ENCODE measurements around the gene LAMP1. TPM values are rescaled to one million over a fixed set of nuclear protein-coding genes. Genes with fewer than 3 reads are reported as not detected.
A peak's percentile ranks its signal among the peaks of the same experiment; 100 is the strongest.
"Not testable (repeated sequence)": the region's sequence is repeated elsewhere in the genome, so short reads cannot be mapped to it uniquely, and the experiment has no call there.

Gene LAMP1
- total RNA-seq, 1 donor from 2014 or later, result 174 TPM

DNA sequence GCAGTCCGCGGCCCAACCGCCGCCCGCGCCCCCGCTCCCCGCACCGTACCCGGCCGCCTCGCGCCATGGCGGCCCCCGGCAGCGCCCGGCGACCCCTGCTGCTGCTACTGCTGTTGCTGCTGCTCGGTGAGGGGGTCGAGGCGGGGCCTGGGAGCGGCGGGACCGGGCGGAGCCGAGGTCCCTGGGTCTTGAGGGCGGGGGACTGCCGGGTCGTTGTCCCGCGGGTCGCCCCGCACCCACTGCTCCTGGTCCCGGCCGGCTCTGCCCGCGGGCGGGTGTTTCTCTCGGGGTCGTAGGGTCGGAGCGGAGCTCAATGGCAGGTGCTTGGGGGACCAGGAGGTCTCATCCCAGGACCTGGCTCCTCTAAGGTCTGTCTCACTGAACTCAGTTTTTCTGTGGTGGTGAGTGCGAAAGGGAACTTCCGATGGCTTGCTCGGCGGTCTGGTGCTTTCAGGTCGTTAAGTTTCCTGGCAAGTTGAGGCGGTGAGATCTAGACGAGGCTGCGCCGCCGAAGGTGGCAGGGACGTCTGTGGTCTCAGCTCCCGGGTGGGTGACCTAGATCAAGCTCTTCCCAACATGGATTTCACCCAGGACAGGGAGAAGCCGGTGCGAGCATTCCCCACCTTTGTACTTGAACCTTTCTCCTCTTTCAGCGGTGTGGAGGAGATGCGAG lies 467 bp downstream of the LAMP1 start:
- DNase-seq (ENCODE audit: low read depth in 2 of 2), result peak in 1 of 2 donors; percentile 31

DNA sequence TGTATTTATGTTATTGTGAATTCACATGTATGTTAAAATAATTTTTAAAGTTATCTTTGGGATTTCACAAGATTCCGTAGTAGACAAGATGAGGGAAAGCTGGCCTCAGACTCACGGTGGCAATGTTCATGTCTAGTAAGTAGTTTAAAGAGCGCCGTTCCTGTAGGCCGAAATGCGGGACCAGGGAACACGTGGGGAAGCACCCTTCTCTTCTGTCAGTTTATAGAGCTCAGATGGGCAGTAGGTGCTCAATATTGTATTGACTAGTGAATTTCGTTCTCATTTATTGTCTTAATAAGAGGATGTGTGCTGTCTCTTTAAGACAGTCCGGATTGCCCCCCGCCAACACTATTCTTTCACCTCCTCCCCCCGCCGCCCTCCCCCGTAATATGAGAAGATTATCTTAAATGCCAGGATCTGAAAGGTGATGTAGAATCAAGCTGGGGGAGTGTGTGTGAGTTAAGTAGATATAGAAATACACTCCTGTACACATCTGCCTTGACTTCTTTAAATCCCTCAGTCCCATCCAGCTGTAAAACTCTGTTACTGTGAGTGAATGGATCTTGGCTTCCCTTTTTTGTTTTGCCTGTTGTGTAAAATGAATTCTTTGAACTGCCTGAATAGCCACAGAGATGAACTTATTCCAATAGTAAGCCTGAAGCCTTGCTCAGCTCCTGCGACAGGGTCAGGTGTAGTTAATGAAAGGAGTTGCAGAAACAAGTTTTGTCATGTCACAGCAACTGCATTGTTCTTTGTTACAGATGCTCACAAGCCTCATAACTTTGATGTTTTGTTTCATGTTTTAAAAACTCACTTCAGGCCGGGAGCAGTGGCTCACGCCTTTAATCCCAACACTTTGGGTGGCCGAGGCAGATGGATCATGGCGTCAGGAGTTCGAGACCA lies 1.3 kb downstream of the LAMP1 start:
- DNase-seq (ENCODE audit: low read depth in 2 of 2), result peak in 1 of 2 donors; percentile 34

DNA sequence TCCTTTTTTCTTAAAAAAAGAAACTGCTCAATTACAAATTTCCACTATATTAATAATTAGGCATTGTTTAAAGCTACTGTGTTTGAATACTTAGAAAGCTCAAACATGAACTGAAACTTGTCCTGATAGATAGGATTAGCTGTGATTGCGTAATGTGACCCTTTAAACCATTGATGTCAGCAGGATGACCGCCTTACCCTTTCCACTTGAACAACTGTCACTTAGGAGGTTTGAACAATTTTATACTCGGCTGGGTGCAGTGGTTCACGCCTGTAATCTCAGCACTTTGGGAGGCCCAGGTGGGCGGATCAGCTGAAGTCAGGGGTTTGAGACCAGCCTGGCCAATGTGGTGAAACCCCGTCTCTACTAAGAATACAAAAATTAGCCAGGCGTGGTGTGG lies 2.9 kb downstream of the LAMP1 start:
- DNase-seq (ENCODE audit: low read depth in 2 of 2), result no peak

DNA sequence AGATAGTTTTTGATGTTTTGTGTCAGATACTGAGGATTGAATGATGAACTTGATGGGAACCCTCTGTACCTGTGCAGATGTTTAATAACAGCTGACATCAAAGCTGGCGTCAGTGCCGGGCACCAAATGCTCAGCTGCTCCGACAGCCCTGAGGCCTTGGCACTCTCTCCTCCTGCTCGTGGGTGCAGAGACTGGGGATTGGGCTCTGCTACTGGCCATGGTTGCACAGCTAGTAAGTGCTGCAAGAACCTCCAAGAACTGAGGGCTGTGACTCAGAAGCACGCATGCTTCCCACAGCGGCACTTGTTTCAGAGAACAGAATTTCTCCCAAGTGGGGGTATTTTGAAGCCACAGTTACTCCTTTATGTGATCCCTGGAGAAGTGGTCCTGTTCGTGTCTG lies 5.9 kb downstream of the LAMP1 start:
- no peak for DNase-seq (ENCODE audit: low read depth in 2 of 2)

DNA sequence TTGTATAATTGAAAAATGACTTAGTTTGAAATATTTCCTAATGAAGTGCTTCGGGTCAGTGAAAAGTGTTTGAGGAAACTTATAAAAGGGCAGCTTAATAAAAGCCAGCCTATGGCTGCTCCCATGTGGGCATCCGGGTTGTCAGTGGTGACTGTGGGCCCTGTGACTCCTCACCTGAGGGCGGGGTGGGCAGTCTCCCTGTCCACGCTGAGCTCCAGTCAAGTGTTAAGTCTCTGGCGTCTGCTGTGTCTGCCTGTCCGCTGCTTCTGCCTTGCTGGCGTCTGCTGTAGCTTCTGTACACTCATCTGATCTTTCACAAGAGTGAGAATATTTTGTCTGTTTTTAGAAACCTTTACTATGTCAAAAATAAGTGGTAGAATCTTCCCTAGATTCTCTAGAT lies 7.1 kb downstream of the LAMP1 start:
- no peak for DNase-seq (ENCODE audit: low read depth in 2 of 2)

DNA sequence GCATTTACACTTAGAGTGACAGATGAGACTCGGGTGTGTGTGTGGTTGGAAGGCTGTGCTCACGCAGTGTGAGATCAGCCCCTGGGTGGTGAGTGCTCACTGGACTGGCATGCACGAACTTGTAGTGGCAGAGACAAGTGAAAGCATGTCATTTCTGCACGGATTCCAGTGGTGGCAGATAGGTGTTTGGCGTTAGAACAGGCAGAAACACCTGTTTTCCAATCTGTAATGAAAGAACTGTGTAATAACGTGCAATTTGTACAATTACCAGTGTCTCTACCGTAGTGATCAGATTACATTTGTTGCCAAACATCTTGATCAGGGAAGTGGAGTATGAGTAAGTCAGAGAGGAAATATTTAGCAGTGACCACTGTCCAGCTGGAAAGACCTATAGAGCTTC lies 8.2 kb downstream of the LAMP1 start:
- no peak for DNase-seq (ENCODE audit: low read depth in 2 of 2)

DNA sequence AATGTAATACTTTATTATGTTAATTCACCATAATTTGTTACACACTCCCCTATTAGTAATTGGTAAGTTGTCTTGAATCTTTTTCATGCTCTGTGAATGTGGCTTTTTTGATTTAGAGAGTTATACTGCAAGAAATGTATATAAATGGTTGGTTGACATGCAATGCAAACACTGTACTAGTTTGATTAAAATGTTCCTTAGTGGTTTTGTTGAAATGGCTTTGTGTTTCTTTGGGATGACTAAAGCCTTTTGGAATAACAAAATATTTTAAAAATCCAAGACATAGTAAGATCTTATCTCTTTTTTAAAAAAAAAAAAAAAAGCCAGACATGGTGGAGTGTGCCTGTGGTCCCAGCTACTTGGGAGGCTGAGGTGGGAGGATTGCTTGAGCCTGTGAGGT lies 10.5 kb downstream of the LAMP1 start:
- no peak for DNase-seq (ENCODE audit: low read depth in 2 of 2)

DNA sequence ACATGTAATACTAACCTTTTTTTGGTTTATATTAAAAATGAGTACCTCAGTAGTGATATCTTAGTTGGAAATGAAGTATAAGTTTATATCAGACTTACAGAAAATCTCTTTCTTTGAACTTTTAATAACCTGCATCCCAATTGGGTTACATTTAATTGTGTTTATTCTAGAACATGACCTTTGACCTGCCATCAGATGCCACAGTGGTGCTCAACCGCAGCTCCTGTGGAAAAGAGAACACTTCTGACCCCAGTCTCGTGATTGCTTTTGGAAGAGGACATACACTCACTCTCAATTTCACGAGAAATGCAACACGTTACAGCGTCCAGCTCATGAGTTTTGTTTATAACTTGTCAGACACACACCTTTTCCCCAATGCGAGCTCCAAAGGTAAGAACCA lies 12.4 kb downstream of the LAMP1 start:
- no peak for DNase-seq (ENCODE audit: low read depth in 2 of 2)

DNA sequence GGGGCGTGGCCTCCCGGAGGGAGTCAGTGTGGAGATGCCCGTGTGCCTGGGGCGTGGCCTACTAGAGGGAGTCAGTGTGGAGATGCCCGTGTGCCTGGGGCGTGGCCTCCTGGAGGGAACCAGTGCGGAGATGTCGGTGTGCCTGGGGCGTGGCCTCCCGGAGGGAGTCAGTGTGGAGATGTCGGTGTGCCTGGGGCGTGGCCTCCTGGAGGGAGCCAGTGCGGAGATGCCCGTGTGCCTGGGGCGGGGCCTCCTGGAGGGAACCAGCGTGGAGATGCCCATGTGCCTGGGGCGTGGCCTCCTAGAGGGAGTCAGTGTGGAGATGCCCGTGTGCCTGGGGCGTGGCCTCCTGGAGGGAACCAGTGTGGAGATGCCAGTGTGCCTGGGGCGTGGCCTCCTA lies 17.1 kb downstream of the LAMP1 start:
- DNase-seq (ENCODE audit: low read depth in 2 of 2), result not testable (repeated sequence)

DNA sequence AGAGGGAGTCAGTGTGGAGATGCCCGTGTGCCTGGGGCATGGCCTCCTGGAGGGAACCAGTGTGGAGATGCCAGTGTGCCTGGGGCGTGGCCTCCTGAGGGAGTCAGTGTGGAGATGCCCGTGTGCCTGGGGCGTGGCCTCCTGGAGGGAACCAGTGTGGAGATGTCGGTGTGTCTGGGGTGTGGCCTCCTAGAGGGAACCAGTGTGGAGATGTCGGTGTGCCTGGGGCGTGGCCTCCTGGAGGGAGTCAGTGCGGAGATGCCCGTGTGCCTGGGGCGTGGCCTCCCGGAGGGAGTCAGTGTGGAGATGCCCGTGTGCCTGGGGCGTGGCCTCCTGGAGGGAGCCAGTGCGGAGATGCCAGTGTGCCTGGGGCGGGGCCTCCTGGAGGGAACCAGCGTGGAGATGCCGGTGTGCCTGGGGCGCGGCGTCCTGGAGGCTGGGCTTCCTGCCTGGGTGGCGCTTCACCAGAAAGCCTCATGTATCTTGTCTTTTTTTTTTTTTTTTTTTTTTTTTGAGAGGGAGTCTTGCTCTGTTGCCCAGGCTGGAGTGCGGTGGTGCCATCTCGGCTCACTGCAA lies 17.9 kb downstream of the LAMP1 start:
- DNase-seq (ENCODE audit: low read depth in 2 of 2), result not testable (repeated sequence)

DNA sequence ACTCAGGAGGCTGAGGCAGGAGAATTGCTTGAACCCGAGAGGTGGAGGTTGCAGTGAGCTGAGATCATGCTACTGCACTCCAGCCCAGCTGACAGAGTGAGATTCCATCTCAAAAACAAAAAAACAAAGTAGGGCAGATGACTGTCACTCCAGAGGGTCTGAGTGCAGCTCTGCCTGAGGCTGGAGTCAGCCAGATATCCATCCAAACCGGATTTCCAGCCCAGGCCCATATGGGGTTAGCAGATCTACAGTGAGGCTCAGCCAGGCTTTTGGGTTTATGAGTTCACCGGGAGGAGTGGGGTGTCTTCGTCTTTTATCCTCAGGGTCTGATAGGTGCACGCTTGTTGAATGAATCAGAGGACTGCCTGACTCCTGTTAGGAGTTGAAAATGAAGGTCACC lies 19.0 kb downstream of the LAMP1 start:
- no peak for DNase-seq (ENCODE audit: low read depth in 2 of 2)

DNA sequence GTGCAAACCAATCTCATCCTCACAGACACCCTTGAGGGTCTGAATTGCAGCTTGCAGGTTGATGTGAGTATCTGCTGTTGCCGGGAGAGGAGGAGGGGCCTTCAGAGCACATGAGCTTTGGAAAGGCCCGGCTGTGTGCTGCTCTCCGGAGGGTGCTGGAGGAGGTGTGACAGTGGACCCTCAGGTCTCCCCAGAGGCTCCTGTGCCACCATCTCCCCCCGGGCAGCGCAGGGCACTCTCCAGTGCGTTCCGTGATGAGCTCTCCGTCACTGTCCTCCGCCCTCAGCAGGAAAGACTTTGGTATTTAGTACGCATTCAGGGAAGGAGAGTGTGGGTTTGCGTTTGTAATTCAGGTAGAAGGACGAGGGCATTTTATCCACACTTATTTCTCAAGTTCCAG lies 20.0 kb downstream of the LAMP1 start:
- DNase-seq (ENCODE audit: low read depth in 2 of 2), result no peak

DNA sequence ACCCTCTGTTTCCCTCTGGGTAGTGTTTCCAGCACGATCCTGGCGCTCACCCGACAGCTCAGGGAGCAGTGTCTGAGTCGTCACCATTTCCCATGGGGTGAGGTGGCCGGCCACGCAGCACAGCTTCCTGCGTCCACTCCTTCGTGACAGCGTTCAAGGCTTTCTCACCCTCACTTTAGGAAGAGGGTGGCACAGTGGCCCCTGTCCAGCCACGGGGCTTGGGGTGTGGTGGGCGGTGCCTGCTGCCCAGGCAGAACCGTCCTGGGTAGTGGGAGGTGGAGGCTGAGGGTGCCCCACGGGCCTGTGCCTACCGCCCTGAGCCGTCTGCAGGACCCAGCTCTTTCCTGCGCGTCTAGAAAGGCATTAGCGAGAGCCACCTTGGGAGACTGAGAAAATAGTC lies 21.9 kb downstream of the LAMP1 start:
- no peak for DNase-seq (ENCODE audit: low read depth in 2 of 2)

DNA sequence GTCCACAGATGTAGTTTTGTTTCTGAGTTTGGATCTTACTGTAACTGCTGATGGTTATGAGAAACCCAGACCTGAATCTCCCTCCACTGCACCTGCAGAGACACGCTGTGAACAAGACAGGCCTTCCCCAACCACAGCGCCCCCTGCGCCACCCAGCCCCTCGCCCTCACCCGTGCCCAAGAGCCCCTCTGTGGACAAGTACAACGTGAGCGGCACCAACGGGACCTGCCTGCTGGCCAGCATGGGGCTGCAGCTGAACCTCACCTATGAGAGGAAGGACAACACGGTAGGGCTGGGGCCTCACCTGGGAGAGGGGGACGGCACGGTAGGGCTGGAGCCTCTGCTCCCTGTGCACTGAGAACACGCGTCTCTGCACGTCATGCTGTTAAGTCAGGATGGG lies 22.3 kb downstream of the LAMP1 start:
- no peak for DNase-seq (ENCODE audit: low read depth in 2 of 2)

DNA sequence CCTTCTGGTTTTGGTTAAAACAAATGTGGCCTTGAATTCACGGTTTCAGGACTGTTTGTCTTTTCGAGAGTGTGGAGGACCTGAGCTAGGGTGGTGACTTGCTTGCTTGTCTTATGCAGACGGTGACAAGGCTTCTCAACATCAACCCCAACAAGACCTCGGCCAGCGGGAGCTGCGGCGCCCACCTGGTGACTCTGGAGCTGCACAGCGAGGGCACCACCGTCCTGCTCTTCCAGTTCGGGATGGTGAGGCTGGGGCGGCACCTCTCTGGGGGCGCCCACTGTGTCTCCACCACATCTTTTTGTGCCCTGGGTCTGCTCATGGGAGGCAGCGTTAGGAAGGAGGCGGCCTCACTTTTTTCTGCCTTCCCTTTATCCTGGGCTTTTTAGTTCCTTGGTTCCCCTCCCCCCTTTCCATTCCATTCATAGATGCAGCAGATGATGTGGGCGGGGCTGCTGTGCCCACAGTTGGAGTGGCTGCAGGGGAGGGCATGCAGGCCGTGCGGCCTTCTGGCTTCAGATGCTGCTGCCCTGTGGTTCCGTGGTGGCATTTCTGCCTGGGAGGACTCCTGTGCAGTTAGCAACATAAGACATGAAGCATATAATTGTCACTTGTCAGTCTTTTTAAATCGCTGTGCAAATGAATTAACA lies 23.3 kb downstream of the LAMP1 start:
- no peak for DNase-seq (ENCODE audit: low read depth in 2 of 2)

DNA sequence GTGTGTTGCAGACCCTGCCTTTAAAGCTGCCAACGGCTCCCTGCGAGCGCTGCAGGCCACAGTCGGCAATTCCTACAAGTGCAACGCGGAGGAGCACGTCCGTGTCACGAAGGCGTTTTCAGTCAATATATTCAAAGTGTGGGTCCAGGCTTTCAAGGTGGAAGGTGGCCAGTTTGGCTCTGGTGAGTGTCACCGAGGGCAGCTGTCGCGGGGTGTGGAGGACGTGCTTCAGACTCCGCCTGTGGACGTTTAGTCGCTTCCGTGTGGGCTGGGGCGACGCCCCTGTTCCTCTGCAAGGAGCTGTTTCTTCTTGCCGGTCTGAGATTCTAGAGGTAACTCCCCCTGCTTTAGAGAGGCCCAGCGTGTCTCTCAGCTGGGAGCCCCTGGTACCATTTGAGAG lies 24.5 kb downstream of the LAMP1 start:
- no peak for DNase-seq (ENCODE audit: low read depth in 2 of 2)

DNA sequence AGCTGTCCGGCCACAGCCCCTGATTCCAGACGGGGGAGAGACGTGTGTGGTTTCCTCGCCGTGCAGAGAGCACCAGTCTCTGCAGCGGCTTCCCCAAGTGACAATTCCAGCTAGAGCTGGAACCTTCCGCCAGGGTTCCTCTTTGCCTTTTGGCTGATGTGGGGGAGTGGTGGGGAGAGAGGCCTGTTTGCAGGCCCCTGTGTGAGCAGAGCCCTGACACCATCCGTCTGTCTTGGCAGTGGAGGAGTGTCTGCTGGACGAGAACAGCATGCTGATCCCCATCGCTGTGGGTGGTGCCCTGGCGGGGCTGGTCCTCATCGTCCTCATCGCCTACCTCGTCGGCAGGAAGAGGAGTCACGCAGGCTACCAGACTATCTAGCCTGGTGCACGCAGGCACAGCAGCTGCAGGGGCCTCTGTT lies 25.0 kb downstream of the LAMP1 start:
- no peak for DNase-seq (ENCODE audit: low read depth in 2 of 2)

DNA sequence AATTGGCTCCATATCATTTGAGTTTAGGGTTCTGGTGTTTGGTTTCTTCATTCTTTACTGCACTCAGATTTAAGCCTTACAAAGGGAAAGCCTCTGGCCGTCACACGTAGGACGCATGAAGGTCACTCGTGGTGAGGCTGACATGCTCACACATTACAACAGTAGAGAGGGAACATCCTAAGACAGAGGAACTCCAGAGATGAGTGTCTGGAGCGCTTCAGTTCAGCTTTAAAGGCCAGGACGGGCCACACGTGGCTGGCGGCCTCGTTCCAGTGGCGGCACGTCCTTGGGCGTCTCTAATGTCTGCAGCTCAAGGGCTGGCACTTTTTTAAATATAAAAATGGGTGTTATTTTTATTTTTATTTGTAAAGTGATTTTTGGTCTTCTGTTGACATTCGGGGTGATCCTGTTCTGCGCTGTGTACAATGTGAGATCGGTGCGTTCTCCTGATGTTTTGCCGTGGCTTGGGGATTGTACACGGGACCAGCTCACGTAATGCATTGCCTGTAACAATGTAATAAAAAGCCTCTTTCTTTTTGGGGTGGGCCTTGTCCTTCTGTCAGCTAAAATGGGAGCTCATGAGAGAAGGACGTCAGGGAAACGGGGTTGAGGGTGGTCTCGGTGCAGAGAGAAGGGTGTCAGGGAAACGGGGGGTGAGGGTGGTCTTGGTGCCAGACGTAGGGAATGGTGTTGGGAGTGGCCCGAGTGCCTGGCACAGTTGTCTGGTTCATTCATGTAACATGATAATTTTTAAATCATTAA lies 26.0 kb downstream of the LAMP1 start:
- no peak for DNase-seq (ENCODE audit: low read depth in 2 of 2)

DNA sequence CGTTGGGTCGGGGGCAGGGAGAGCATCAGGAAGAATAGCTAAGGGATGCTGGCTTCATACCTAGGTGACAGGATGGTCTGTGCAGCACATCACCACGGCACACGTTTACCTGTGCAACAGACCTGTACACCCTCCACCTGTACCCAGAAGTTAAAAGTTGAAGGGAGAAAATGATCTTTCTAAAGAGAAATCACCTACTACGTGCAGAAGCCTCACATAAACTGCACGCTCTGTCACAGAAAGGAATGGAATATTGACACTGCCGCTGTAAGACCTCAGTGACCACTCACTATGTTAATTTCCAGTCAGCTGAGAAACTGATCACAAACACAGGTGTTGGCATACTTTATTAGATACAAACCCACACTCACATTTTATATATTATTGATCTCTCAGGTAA lies 26.8 kb downstream of the LAMP1 start:
- no peak for DNase-seq (ENCODE audit: low read depth in 2 of 2)

DNA sequence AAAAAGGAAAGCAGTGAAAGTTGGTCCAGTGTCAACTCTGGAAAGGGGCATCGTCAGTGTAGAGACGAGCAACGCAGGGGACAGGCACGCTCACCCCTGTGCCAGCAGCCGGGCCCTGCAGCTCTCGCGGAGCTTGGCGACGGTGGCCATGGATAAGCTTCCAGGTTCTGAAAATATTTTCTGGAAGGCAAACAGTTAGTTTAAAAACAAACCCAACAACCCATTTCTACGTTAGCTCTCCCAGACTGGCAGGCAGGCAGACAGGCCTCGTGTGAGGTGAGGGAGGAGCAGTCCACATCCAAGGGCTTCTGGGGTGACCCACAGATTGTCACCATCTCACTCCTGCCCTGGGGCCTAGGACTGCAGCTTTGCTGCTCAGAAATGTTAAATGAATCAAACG lies 27.4 kb downstream of the LAMP1 start:
- no peak for DNase-seq (ENCODE audit: low read depth in 2 of 2)

DNA sequence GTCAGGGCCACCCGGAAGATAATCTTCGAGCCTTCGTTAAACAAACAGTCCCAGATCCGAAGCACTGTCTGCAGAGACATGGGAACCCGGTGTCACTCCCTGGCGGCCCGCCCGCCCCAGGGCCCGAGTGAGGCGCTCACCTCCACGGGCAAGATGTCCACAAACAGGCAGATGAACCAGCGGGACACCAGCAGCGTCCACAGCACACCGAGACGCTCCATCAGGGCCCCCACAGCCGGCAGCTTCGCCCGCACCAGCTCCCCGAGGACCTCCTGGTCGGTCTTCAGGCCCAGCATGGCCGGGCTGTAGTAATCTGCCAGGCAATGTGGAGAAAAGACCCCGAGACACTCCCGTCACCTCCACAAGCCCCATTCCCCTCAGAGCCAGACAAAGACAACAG lies 28.7 kb downstream of the LAMP1 start:
- no peak for DNase-seq (ENCODE audit: low read depth in 2 of 2)

DNA sequence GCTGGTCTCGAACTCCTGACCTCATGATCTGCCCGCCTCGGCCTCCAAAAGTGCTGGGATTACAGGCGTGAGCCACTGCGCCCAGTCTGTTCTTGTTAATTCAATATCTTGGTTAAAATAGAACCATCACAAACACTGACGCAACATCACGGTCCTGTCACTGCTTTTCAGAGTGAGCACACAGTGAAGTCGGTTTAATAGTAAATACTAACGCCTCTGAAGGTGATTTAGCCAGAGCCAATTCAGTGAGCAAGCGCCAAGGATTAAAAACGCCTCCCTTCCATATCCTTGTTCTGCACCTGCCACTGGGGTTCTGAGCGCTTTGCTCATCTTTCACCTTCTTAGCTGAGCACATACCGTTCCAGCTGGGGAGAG lies 30.3 kb downstream of the LAMP1 start:
- DNase-seq (ENCODE audit: low read depth in 2 of 2), result no peak

Data from dermis microvascular lymphatic vessel endothelial cell (primary cell).